Smooth muscle cell (in vitro differentiated cells): ENCODE results near the gene PIGW. TPM values are rescaled to one million over a fixed set of nuclear protein-coding genes. Genes with fewer than 3 reads are reported as not detected.

Experiments
- DNase-seq: peaks from one replicate; lab custom pipeline; 2025; ENCODE audit not compliant: unreplicated experiment; lab: John Stamatoyannopoulos, UW
- H2AFZ ChIP-seq: fragments of 200-600 bp; sonication (generic); 2 replicates; pipeline ENCODE4 v1.6.0; 2016; ENCODE audit warnings: antibody characterized with exemption, low read depth, mild to moderate bottlenecking
- H3F3A ChIP-seq: fragments of 200-600 bp; sonication (generic); 2 replicates; pipeline ENCODE4 v1.6.0; 2017; ENCODE audit warnings: antibody characterized with exemption, low read depth
- H3K27ac ChIP-seq: fragments of 200-600 bp; sonication (generic); 2 replicates; pipeline ENCODE4 v1.5.1; 2016; ENCODE audit warnings: low read depth, mild to moderate bottlenecking
- H3K27me3 ChIP-seq: fragments of 200-600 bp; sonication (generic); 2 replicates; pipeline ENCODE4 v1.6.1; 2016; ENCODE audit warnings: low read depth, mild to moderate bottlenecking
- H3K36me3 ChIP-seq: fragments of 200-600 bp; sonication (generic); 2 replicates; pipeline ENCODE4 v1.5.1; 2016; ENCODE audit warnings: low read depth
- H3K4me1 ChIP-seq: fragments of 200-600 bp; sonication (generic); 2 replicates; pipeline ENCODE4 v1.5.1; 2016; ENCODE audit warnings: low read depth
- H3K4me2 ChIP-seq: fragments of 200-600 bp; sonication (generic); 2 replicates; pipeline ENCODE4 v1.6.0; 2016; ENCODE audit warnings: mild to moderate bottlenecking
- H3K4me3 ChIP-seq: fragments of 200-600 bp; sonication (generic); 2 replicates; pipeline ENCODE4 v1.5.1; 2016; ENCODE audit warnings: mild to moderate bottlenecking
- H3K79me2 ChIP-seq: fragments of 200-600 bp; sonication (generic); 2 replicates; pipeline ENCODE4 v1.6.0; 2016; ENCODE audit warnings: low read depth, mild to moderate bottlenecking
- H3K9ac ChIP-seq: fragments of 200-600 bp; sonication (generic); 2 replicates; pipeline ENCODE4 v1.6.0; 2016; ENCODE audit warnings: low read depth
- H3K9me3 ChIP-seq: fragments of 200-600 bp; sonication (generic); replicated peaks from 2 replicates; pipeline ENCODE4 v1.5.1; 2016; ENCODE audit warnings: low read depth
- H4K20me1 ChIP-seq: fragments of 200-600 bp; sonication (generic); 2 replicates; pipeline ENCODE4 v1.6.0; 2016; ENCODE audit warnings: low read depth
- WGBS: methylation state at CpG from one replicate; pipeline ENCODE4 v1.1.7; 2016; ENCODE audit warnings: low lambda C conversion rate; 5-methylcytosine and 5-hydroxymethylcytosine counted together
- polyA plus RNA-seq: library from polyadenylated mRNA; unstranded; fragments of >200 nt; fragmentation: Nextera tagmentation; extraction: Ambion mirVana; gene quantifications from 2 replicates; pipeline ENCODE4 v1.2.1, GENCODE V29; 2016
- total RNA-seq: library from RNA; depleted of rRNA; stranded (reverse); fragments of >200 nt; gene quantifications from 2 replicates; pipeline ENCODE4 v1.2.3, GENCODE V29; 2014
- TF ChIP-seq, protein P1 (sequence below): fragments of 200-600 bp; sonication (generic); IDR thresholded peaks from 2 replicates; pipeline ENCODE4 v1.5.1; 2017; ENCODE audit warnings: borderline replicate concordance, mild to moderate bottlenecking, antibody characterized with exemption; ENCODE audit not compliant: insufficient read depth, poor library complexity, severe bottlenecking

PIGW gene
- total and polyA plus RNA-seq, 2 experiments from 2014 or later: 2.3 to 4.5 TPM

DNA sequence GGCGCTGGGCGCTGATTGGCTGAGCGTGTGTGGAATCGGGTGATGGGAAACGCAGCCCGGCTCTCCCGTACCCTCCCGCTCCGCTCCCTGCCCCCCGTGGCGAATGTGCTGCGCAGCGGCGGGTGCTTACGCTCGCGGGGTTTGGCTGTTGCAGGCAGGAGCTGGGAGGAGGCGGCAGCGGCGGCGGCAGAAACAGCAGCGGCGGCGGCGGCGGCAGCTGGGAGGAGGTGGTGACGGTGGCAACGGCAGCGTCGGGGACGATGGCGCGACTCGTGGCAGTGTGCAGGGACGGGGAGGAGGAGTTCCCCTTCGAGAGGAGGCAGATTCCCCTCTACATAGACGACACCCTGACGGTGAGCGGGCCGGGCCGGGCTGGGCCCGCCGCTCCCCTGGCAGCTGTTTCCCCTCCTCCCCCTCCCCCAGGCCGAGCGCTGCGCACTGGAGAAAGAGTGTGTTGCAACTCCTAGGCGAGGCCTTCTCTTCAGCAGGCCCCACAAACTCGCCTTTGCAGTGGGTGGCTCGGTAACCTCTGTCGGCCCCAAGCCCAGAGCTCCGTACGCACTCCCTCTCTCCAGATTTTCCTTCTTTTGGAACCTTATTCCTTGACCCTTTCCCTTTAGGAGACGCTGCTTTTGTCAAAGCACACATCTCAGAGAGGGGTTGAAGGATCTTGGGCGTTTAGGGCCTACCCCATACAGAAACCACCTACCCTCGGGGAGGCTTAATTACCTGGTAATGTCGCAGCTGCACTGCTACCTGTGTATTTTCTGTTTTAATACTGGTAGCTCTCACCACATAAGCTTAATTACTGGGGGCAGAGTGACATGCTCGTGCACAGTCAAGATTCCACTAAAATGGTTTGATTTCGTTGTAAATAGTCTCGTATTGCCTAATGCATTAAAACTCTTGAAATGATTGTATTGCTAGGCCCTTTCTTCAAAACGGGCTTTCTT is 11.0 kb downstream of the PIGW start:
- 1% methylated on average over 34 of the region's 60 CpGs for WGBS
- Histone ChIP-seq H3K27ac (peak overlapping the region; percentile 93), H3K4me2 (peak overlapping the region; percentile 95), H3F3A (peaks cover 15% of the 10 kb centered on the region), H3K79me2 (peaks cover 73% of the 10 kb centered on the region), H3K27me3 (no peaks in the 10 kb centered on the region), H3K4me3 (peak overlapping the region; percentile 100), H3K9me3 (no peaks in the 10 kb centered on the region), H3K36me3 (no peaks in the 10 kb centered on the region), H2AFZ (no peak overlapping the region), H3K4me1 (peaks cover 27% of the 10 kb centered on the region), H4K20me1 (peaks cover 49% of the 10 kb centered on the region), H3K9ac (peak overlapping the region; percentile 99)
- peak; percentile 93 for DNase-seq
- TF ChIP-seq, protein P1, sequence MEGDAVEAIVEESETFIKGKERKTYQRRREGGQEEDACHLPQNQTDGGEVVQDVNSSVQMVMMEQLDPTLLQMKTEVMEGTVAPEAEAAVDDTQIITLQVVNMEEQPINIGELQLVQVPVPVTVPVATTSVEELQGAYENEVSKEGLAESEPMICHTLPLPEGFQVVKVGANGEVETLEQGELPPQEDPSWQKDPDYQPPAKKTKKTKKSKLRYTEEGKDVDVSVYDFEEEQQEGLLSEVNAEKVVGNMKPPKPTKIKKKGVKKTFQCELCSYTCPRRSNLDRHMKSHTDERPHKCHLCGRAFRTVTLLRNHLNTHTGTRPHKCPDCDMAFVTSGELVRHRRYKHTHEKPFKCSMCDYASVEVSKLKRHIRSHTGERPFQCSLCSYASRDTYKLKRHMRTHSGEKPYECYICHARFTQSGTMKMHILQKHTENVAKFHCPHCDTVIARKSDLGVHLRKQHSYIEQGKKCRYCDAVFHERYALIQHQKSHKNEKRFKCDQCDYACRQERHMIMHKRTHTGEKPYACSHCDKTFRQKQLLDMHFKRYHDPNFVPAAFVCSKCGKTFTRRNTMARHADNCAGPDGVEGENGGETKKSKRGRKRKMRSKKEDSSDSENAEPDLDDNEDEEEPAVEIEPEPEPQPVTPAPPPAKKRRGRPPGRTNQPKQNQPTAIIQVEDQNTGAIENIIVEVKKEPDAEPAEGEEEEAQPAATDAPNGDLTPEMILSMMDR: no peak

DNA sequence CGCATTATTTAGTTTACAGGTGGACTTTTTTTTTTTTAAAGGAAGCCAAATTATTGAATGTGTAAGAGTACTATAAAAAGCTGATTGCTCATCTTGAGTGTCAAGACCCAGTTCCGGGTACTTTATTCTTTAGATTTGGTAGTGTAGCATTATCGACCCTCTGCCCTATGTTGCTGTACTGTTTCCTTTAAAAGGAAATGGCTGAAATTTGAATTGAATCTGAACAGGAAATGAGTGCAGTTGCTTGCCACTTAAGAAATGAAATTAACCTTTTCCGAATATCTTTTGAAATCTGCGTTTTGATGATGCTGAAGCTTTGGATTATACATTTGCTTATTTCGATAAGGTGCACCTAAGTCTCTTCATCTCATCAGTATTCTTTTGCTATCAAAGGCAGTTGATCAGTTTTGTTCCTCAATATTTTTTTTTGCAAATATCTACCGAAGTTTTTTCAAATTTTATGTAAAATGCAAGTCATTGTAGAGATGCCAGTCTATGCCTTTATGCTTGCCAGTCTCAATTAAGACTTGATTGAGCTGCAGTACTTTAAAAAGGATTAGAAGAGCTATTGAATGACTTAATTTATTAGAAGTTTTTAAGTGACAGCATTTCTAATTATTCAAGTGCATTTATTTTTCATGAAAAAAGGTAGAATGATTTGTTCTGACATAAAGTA is 11.8 kb downstream of the PIGW start:
- peaks cover 16% of the 10 kb centered on the region for H3F3A ChIP-seq
- no peak for DNase-seq
- peak overlapping the region; percentile 95 for H3K4me2 ChIP-seq
- H3K4me1 ChIP-seq: peaks cover 27% of the 10 kb centered on the region
- peak overlapping the region; percentile 99 for H3K9ac ChIP-seq
- H3K79me2 ChIP-seq: peaks cover 80% of the 10 kb centered on the region
- WGBS: 27% methylated on average over 7 of the region's 7 CpGs
- H3K4me3 ChIP-seq: peak overlapping the region; percentile 100
- no peaks in the 10 kb centered on the region for H3K9me3 ChIP-seq
- H3K36me3 ChIP-seq: no peaks in the 10 kb centered on the region
- H2AFZ ChIP-seq: no peak overlapping the region
- peaks cover 57% of the 10 kb centered on the region for H4K20me1 ChIP-seq
- H3K27ac ChIP-seq: peak overlapping the region; percentile 93
- TF ChIP-seq, protein P1: no peak
- no peaks in the 10 kb centered on the region for H3K27me3 ChIP-seq

DNA sequence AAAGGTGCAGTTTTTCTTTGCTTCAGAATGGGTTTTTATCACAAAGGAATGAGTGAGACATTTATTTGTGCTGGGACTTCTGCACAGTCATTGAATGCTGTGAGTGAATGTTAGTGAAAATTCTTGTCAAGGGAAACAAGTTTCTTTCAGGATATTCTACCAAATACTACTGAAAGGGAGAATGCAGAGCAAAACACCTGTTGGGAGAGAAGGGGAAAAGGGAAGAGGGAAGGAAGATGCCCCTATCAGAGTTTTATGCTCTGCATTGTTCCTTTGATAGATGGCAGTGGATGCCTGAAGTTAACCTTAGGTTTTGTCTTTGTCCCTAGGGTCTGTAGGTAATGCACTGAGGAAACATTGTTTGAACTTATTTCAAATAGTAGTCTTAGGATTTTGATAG is 13.0 kb downstream of the PIGW start:
- Histone ChIP-seq H3K9ac (no peak overlapping the region), H4K20me1 (peaks cover 69% of the 10 kb centered on the region), H3K4me1 (peaks cover 27% of the 10 kb centered on the region), H3F3A (peaks cover 19% of the 10 kb centered on the region), H3K27me3 (no peaks in the 10 kb centered on the region), H2AFZ (no peak overlapping the region), H3K79me2 (peaks cover 82% of the 10 kb centered on the region), H3K9me3 (no peaks in the 10 kb centered on the region), H3K4me2 (peak overlapping the region; percentile 95), H3K36me3 (no peaks in the 10 kb centered on the region), H3K27ac (peak overlapping the region; percentile 93), H3K4me3 (peak overlapping the region; percentile 100)
- no peak for DNase-seq
- TF ChIP-seq, protein P1: no peak
